OCI-M1 (cell line): ENCODE data around the gene CNTNAP2.
A peak's percentile ranks its signal among the peaks of the same experiment; 100 is the strongest.
"Not testable (repeated sequence)": the region's sequence is repeated elsewhere in the genome, so short reads cannot be mapped to it uniquely, and the experiment has no call there.

ENCODE experiments used
- DNase-seq: peaks from one replicate; lab custom pipeline; 2025; lab: John Stamatoyannopoulos, UW

Gene CNTNAP2

GRCh38 chr7:148304456-148304855 is 2187.9 kb downstream of the CNTNAP2 start:
- peak; percentile 40 for DNase-seq

DNA sequence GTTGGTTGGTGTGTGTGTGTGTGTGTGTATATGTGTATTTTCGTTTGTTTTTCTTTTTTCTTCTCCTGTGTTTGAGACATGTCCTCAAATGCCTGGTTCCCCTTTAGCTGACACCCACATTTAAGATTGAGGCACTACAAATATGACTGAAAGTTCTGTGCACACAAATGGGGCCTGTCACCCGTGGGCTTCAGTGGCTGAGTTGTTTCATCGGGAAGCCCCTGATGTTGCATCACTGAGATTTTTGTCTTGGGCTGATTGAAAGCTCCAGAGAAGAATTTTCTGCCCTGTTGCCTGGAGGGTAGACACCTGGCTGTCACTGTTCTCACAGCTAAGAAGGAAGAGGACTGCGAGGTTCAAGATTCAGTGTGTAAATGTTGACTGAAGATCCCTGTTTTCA is 2190.2 kb downstream of the CNTNAP2 start:
- no peak for DNase-seq

DNA sequence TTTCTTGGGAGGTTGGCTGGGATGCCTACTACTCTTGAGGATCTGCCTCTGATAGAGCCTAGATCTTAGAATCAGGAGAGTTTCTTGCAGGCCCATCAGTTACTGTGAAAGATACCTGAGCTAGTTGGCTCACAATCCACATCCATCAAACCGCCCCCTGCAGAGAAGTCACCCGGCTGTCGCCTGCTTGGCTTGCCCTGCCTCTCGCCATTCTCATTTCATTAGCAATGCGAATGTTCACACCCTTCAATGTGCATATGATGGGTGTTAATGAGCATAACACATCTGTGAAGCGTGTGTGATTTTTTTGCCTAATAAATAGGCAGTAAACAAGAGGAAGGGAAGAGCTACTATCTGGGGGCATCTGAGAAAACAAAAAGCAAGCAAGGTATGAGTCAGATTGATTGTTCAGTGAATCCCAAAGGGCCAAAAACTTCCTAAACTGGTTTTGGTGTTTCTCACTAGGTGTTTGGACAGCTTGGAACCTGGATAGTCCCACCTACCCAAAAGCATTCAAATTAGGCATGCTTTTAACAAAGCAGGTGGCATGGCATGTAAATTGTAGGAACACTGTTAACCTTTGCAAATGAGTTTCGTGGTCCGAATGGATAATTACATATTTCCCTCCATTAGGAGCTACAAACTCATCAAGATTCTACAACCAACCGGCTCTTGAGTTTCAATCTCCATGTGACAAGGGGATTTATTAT is 2201.7 kb downstream of the CNTNAP2 start:
- DNase-seq, result no peak

DNA sequence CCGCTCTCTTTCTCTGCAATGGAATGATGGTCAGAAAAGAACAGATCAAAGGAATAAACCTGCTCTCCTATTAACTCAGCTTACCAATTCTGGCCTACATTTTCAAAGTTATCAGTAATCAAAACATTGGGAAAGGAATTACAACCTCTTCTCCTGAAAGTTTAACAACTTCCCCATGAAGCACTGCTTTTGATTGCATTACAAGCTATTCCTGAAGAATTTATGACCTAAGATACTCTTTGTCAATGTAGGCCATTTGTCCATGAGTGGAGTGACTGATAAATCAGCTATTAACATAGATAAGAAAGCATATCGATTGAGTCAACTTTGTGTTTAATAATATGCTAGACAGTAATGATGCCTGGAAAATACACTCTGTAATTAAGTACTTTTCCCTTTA is 2202.2 kb downstream of the CNTNAP2 start:
- DNase-seq, result no peak

GRCh38 chr7:148319316-148319808 is 2202.8 kb downstream of the CNTNAP2 start:
- DNase-seq, result no peak

DNA sequence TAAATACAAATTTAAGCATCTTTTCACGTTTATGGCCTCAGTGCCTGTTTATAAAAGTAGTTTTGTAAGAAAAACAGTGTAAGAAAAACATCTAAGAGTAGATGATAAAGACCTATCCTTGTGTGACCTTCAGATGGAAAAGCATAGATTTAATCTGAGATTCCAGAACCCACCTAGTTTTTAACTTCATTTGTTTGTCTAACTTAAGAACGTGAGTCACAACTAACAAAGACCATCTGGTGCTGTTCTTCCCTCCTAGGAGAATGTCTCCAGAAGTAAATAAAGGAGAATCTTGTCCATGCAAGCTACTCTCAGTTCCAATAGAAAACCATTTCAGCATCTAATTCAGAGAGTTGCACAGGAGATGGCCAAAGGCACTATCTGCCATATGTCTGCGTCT is 2208.6 kb downstream of the CNTNAP2 start:
- no peak for DNase-seq

GRCh38 chr7:148327379-148327778 is 2210.8 kb downstream of the CNTNAP2 start:
- no peak for DNase-seq

- DNase-seq, result no peak
Observed at GRCh38 chr7:148328906-148329305, 2212.3 kb downstream of the CNTNAP2 start.

DNA sequence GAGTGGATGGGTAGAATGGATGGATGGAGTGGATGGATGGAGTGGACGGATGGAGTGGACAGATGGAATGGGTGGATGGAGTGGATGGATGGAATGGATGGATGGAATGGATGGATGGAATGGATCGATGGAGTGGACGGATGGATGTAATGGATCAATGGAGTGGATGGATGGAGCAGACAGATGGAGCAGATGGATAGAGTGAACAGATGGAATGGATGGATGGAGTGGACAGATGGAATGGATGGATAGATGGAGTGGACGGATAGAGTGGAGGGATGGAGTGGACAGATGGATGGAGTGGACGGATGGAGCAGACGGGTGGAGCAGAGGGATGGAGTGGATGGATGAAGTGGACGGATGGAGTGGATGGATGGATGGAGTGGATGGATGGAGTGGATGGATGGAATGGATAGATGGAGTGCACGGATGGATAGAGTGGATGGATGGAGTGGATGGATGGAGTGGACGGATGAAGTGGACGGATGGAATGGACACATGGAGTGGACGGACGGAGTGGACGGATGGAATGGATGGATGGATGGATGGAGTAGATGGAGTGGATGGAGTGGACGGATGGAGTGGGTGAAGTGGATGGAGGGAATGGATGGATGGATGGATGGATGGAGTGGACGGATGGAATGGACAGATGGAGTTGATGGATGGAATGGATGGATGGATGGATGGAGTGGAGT is 2213.7 kb downstream of the CNTNAP2 start:
- DNase-seq, result no peak

DNA sequence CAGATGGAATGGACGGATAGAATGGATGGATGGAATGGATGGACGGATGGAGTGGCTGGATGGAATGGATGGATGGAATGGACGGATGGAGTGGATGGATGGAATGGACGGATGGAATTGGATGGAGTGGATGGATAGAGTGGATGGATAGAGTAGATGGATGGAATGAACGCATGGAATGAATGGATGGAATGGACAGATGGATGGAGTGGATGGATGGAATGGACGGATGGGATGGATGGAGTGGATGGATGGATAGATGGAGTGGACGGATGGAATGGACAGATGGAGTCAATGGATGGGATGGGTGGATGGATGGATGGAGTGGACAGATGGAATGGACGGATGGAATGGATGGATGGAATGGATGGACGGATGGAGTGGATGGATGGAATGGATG is 2214.2 kb downstream of the CNTNAP2 start:
- no peak for DNase-seq

DNA sequence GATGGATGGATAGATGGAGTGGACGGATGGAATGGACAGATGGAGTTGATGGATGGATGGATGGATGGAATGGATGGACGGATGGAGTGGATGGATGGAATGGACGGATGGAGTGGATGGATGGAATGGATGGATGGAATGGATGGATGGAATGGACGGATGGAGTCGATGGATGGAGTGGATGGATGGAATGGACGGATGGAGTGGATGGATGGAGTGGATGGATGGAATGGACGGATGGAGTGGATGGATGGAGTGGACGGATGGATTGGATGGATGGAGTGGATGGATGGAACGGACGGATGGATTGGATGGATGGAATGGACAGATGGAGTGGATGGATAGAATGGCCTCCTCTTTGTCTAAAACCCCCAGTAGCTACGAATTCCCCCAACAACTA is 2214.9 kb downstream of the CNTNAP2 start:
- DNase-seq, result not testable (repeated sequence)

DNA sequence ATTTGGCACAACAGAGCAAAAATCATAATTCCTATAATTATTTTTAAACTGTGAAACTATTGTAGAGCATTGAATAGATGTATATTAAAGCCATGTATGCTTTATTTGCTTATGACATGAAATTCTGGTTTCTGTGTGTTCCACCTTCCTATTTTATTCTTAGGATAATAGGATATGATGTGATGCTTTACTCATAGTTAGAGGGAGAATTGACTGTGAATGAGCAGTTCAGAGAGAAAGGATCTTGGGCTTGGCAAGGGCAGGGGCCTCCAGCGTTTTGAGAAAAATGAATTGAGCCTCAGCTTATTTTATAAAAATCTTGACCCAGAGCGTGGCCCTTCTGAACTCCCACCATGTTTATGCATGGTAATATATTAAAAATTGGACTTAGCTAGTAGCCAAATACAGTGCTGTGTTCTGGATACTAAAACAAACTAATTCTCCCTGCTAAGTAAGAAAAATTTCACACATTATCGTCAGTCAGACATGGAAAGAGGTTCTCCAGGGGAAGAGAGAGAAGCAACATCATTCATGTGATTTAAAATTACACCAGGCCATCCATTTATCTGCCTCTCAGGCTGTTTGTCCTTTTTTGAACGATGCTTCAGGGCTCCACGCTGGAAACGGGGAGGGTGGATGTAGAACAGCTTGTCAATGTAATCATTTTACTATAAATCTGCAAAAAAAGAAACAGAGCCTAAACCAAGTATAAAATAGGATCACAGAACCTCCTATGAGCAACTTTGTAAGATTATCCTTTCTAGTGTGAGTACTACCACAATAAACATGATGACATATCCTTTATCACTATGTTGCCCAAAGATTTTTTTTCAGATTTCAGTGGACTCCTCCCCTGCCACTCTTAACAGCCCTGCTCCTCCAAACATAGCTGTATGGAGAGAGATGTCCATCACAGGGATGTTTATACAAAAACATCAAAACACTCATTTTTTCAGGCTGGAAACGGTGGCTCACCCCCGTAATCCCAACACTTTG is 2215.9 kb downstream of the CNTNAP2 start:
- DNase-seq, result no peak

GRCh38 chr7:148334441-148334956 is 2217.9 kb downstream of the CNTNAP2 start:
- DNase-seq, result no peak

DNA sequence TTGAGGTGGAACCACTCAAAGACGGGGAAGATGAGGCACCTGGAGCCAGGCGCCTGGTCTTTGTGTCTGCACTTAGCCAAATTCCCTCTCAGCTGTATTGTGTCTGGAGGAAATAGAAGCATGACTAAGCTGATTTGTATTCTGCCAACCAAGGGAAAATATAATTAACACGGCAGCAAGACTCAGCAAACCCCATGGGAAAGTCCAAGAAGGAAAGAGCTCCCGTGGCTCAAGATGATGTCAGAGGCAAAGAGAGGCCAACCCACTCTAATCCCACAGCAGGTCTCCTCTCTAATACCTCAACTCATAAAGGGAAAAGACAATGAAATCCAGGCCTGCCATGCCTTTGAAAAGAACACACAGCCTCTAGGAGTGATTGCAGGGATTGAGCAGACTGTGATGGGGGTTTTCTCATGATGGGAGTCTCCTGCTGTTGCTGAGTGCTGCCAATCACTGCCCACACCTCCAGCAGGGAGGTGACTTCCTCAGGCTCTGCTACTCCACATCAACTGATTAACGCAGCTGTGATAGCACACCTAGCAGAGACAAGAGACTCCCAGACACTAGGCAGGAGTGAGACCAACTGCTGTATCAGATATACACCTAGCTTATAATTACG is 2218.5 kb downstream of the CNTNAP2 start:
- DNase-seq, result no peak

DNA sequence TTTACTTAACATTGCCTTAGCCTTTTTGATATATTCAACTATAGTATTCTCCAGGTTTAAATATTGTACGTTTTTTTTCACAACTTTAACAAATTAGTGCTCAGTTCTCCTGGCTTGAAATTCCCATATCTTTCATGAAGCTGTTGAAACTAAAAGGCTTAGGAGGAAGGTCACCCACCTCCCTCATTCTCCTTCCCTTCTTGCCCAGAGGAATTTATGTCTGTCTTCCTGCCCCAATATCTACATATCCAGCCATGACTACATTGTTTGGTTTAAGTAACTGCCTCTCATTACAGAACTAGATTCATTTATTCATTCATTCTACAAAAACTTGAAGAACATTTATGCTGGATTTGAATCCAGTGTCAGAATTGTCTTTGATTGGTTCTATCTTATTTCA is 2219.2 kb downstream of the CNTNAP2 start:
- DNase-seq, result no peak

- DNase-seq, result no peak
Observed at GRCh38 chr7:148336411-148336810, 2219.8 kb downstream of the CNTNAP2 start.

DNA sequence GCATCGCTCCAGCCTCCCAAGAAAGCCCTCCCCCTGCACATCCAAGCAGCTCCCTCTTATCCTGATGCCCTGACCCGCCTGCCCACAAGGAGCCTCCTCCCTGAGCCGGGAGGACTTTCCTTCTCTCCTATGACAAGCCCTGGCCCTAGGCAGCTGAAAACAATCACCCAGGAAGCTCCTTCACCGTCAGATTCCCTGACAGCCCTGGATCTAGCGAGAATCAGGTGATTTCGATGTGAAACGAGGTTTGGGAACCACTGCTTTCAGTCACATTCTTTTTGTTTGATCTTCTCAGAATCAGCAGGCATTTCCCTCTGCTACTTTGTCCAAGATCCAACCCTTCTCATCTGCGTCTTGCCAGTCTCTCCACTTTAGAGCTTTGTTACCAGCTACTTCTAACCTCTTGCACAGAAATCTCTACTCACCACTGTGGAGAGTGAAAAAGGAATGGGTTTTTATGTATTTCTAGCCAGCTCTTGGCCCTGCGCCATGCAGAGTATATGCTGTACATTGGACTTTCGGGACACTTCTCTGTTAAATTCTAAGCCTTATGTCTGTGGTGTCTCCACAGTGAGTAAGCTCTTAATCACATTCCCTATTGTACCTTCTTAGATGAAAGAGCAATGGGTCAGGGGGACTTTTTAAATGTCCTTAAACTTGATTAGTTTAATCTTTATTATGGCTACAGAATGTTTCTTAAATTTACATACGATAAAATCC is 2220.8 kb downstream of the CNTNAP2 start:
- DNase-seq, result no peak

DNA sequence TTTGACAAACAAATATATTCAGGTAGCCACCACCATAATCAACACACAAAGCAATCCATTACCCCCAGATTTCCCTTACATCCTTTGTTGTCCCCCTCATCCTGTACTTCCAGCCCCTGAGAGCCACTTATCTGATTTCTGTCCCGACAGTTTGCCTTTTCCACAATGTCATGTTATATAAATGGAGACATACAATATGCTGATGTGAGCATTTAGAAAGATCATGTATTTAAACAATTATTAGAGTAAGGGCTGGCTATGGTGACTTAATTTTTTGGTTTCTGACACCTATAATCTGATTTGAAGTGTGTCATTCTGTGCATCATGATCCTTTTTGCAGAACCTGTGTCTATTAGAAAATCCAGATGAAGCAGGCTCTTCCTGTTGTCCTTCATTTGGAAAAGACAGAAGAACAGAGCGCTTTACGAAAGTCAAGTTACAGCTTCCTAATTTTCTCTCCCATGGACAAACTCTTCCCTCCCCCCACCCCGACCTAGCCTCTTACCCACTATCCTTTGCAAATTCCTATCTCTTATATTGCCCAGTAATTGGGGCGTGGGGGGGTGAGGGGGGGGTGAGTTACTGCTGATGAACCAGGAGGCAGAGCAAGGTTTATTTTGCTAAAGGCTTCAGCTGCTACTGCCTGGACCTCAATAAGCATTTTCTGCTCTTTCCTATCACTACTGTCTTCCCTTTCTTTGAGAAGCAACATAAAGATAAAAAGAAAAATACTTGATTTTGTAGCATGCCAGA is 2221.6 kb downstream of the CNTNAP2 start:
- no peak for DNase-seq

DNA sequence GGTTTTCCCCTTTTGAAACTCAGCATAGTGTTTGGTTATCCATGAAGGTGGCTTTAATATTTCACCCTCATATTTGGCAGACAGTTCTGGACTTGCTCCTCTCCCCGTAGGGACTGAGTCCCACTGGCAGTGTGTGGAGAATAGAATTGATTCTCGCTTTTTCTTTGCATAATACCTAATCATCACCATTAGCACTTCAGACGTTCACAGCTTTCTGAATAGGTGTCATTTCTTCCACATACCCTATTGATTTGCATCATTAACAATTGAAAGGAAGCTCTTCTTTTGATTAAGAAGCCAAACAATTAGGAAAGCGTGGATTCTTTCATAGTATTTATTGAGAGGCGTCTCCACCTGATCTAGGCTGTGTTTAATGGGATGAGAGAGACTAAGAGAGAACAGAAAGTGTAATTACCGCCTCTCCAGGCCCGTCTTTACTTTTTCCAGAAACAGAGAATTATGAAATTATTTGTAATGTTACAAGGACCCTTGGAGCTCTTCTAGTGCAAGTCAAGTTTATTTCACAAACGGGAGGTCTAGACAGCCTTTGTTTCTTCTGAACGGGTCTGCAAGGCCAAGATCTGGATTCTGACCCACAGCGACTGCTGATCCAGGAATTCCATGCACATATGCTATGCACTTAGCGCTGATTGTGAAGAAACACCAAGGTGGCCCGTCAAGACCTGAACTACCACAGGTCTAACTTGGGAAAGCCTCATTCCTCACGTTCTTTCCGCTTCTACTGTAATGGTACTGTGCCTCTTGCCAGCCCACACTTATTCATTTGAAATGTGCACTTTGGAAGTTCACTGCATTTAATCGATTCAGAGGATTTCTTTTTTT is 2224.1 kb downstream of the CNTNAP2 start:
- DNase-seq, result no peak
